ENCODE data around the gene SESTD1. TPM values are rescaled to one million over a fixed set of nuclear protein-coding genes. Genes with fewer than 3 reads are reported as not detected.

SESTD1 gene
- polyA plus RNA-seq, 3 donors, result 25.3 to 44.4 (median 25.3) TPM

DNA sequence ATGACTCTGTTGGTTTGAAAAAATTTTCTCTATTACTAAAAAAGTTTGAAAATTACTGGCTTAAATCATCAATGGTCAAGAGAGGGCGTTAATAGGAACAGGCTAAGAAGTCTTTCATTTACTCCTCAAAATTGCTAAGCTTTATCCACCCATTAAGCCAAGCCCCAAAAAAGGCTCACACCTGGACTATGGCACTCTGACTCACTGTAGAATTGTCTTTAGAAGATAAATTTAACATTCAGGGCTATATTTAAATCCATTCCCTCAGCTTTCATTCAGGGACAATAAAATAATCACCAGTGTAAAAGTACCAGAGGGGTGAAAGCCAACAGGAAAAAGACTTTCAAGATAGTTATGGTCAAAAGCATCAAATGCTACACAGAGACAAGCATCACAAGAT lies 80.0 kb downstream of the SESTD1 start:
- Histone ChIP-seq H3K4me2 (replicated peaks; ENCODE audit: extremely low read depth, low read length, poor library complexity, severe bottlenecking) (no peak overlapping the region), H3K27ac (ENCODE audit: low read depth in 1 of 2, low read length in 2 of 2) (no peak overlapping the region), H3K9me3 (replicated peaks in 1 of 2; ENCODE audit: control insufficient read depth in 1 of 2, insufficient read depth in 1 of 2, low read length in 2 of 2) (peaks cover 0 to 13% of the 10 kb centered on the region in 2 donors), H3K9ac (ENCODE audit: insufficient read depth, low read length, poor library complexity, severe bottlenecking) (no peak overlapping the region), H3K36me3 (replicated peaks in 1 of 2; ENCODE audit: control insufficient read depth in 1 of 2, insufficient read depth in 2 of 2, low read length in 2 of 2) (peaks cover 14 to 57% of the 10 kb centered on the region in 2 donors), H3K27me3 (ENCODE audit: control insufficient read depth in 2 of 2, insufficient read depth in 2 of 2, low read length in 2 of 2) (no peaks in the 10 kb centered on the region), H3K4me3 (replicated peaks in 1 of 3; ENCODE audit: low read depth in 2 of 3, low read length in 3 of 3) (no peak overlapping the region), H2AFZ (ENCODE audit: insufficient read depth, low read depth, low read length, poor library complexity, severe bottlenecking) (no peak overlapping the region), H3K79me2 (ENCODE audit: insufficient read depth, low read length) (peaks cover 35% of the 10 kb centered on the region), H4K20me1 (ENCODE audit: insufficient read depth, low read length) (peaks cover 81% of the 10 kb centered on the region), H3K4me1 (ENCODE audit: control insufficient read depth in 1 of 2, insufficient read depth in 2 of 2, low read length in 2 of 2) (no peaks in the 10 kb centered on the region)
- WGBS (ENCODE audit: insufficient coverage), result no CpG with 5 or more reads among the region's 1 CpG
- intact Hi-C loops (cut with micrococcal nuclease), result no loop called here
- no peak overlapping the region for H3K27ac Mint-ChIP-seq
- no peak overlapping the region for H3K4me3 Mint-ChIP-seq
- H3K4me1 Mint-ChIP-seq, result no peaks in the 10 kb centered on the region
- peaks cover 0 to 11% (median 9%) of the 10 kb centered on the region in 7 donors for H3K9me3 Mint-ChIP-seq
- no peaks in the 10 kb centered on the region for H3K27me3 Mint-ChIP-seq (ENCODE audit: low read depth in 3 of 3)
- peaks cover 41 to 50% of the 10 kb centered on the region in 2 donors for H3K36me3 Mint-ChIP-seq
- TF ChIP-seq, protein P1, sequence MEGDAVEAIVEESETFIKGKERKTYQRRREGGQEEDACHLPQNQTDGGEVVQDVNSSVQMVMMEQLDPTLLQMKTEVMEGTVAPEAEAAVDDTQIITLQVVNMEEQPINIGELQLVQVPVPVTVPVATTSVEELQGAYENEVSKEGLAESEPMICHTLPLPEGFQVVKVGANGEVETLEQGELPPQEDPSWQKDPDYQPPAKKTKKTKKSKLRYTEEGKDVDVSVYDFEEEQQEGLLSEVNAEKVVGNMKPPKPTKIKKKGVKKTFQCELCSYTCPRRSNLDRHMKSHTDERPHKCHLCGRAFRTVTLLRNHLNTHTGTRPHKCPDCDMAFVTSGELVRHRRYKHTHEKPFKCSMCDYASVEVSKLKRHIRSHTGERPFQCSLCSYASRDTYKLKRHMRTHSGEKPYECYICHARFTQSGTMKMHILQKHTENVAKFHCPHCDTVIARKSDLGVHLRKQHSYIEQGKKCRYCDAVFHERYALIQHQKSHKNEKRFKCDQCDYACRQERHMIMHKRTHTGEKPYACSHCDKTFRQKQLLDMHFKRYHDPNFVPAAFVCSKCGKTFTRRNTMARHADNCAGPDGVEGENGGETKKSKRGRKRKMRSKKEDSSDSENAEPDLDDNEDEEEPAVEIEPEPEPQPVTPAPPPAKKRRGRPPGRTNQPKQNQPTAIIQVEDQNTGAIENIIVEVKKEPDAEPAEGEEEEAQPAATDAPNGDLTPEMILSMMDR (IDR thresholded peaks at IDR 0.05), result no peak
- no peak for DNase-seq

DNA sequence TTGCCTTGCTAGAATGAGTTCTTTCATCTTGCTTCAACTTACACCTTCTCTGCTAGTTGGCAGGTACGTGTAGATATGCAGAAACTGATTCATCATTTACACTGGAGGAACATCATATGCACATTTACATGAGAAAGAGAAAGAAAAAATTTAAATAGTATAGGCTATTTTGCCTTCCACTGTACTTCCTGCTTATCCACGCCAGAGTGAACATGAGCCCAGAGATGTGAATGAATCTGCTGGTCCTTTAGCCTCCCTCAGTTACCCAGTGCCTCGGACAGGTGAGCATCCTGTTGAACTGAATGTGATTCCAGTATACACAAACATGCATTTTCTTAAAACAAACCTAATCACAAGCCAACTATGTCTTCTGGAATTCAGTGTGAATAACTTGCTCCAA lies 83.6 kb downstream of the SESTD1 start:
- WGBS (ENCODE audit: insufficient coverage), result 83% methylated on average over 2 of the region's 3 CpGs
- Histone ChIP-seq H3K27me3 (ENCODE audit: control insufficient read depth in 2 of 2, insufficient read depth in 2 of 2, low read length in 2 of 2) (no peaks in the 10 kb centered on the region), H4K20me1 (ENCODE audit: insufficient read depth, low read length) (peaks cover 61% of the 10 kb centered on the region), H3K79me2 (ENCODE audit: insufficient read depth, low read length) (peaks cover 4% of the 10 kb centered on the region), H3K36me3 (replicated peaks in 1 of 2; ENCODE audit: control insufficient read depth in 1 of 2, insufficient read depth in 2 of 2, low read length in 2 of 2) (peaks cover 24 to 68% of the 10 kb centered on the region in 2 donors), H3K9me3 (replicated peaks in 1 of 2; ENCODE audit: control insufficient read depth in 1 of 2, insufficient read depth in 1 of 2, low read length in 2 of 2) (no peaks in the 10 kb centered on the region), H3K4me1 (ENCODE audit: control insufficient read depth in 1 of 2, insufficient read depth in 2 of 2, low read length in 2 of 2) (no peaks in the 10 kb centered on the region), H3K27ac (ENCODE audit: low read depth in 1 of 2, low read length in 2 of 2) (no peak overlapping the region), H3K4me2 (replicated peaks; ENCODE audit: extremely low read depth, low read length, poor library complexity, severe bottlenecking) (no peak overlapping the region), H2AFZ (ENCODE audit: insufficient read depth, low read depth, low read length, poor library complexity, severe bottlenecking) (no peak overlapping the region), H3K4me3 (replicated peaks in 1 of 3; ENCODE audit: low read depth in 2 of 3, low read length in 3 of 3) (no peak overlapping the region), H3K9ac (ENCODE audit: insufficient read depth, low read length, poor library complexity, severe bottlenecking) (no peak overlapping the region)
- no peak overlapping the region for H3K27ac Mint-ChIP-seq
- no peak overlapping the region for H3K4me3 Mint-ChIP-seq
- H3K4me1 Mint-ChIP-seq, result no peaks in the 10 kb centered on the region
- no peaks in the 10 kb centered on the region for H3K27me3 Mint-ChIP-seq (ENCODE audit: low read depth in 3 of 3)
- intact Hi-C loops (cut with micrococcal nuclease), result no loop called here
- no peaks in the 10 kb centered on the region for H3K9me3 Mint-ChIP-seq
- TF ChIP-seq, protein P1 (IDR thresholded peaks at IDR 0.05), result no peak
- DNase-seq, result no peak
- peaks cover 40 to 45% of the 10 kb centered on the region in 2 donors for H3K36me3 Mint-ChIP-seq

All from CD14-positive monocyte (primary cell).